H1 (cell line): ENCODE data around the gene PC. TPM values are rescaled to one million over a fixed set of nuclear protein-coding genes. Genes with fewer than 3 reads are reported as not detected.

Source experiments
- CTCF ChIA-PET: fragments of 300-600 bp; sonication (Branson Sonifier 250); formaldehyde crosslinking; loops from one replicate; lab custom pipeline; 2021; ENCODE audit not compliant: partially characterized antibody; lab: Charles Lee
- POLR2A ChIA-PET: fragments of 300-600 bp; sonication (Branson Sonifier 250); formaldehyde crosslinking; loops from one replicate; lab custom pipeline; 2021; ENCODE audit warnings: inconsistent platforms; ENCODE audit not compliant: partially characterized antibody; lab: Charles Lee
- DNase-seq, 2 experiments: peaks; one replicate each; pipeline versions ENCODE4 v3.0.0 to v3.0.0-alpha.2; 2010 to 2022; ENCODE audit warnings: low spot score in 2 of 2, low read depth in 1 of 2, mixed read lengths in 1 of 2
- FAIRE-seq: peaks from 2 replicates; lab custom pipeline; 2011; peaks lifted over from hg19 to GRCh38; lab: Jason Lieb, UNC
- H2AFZ ChIP-seq: 2 replicates; pipeline ENCODE4 v1.8.1; 2012; ENCODE audit warnings: low read length, inconsistent platforms
- H2AK5ac ChIP-seq: 2 replicates; pipeline ENCODE4 v1.6.1; 2013; ENCODE audit warnings: low read depth, low read length
- H2BK120ac ChIP-seq: replicated peaks from 2 replicates; pipeline ENCODE3; 2013; ENCODE audit warnings: low read depth, low read length, inconsistent platforms
- H2BK12ac ChIP-seq: 2 replicates; pipeline ENCODE4 v1.6.1; 2013; ENCODE audit warnings: low read depth, low read length
- H2BK15ac ChIP-seq: 2 replicates; pipeline ENCODE4 v1.6.1; 2013; ENCODE audit warnings: low read length
- H2BK20ac ChIP-seq: 2 replicates; pipeline ENCODE4 v1.6.1; 2013; ENCODE audit warnings: low read length
- H2BK5ac ChIP-seq: 2 replicates; pipeline ENCODE4 v1.6.1; 2013; ENCODE audit warnings: low read depth, low read length
- H3K14ac ChIP-seq: 2 replicates; pipeline ENCODE4 v1.6.1; 2013; ENCODE audit warnings: inconsistent platforms; ENCODE audit not compliant: insufficient read length
- H3K18ac ChIP-seq: 2 replicates; pipeline ENCODE4 v1.6.1; 2013; ENCODE audit warnings: low read length; ENCODE audit errors: extremely low read depth
- H3K23ac ChIP-seq: 2 replicates; pipeline ENCODE4 v1.6.1; 2013; ENCODE audit warnings: inconsistent platforms; ENCODE audit not compliant: insufficient read length
- H3K23me2 ChIP-seq: 2 replicates; pipeline ENCODE4 v1.6.1; 2013; ENCODE audit warnings: low read depth, low read length
- H3K27ac ChIP-seq: 2 replicates; pipeline ENCODE4 v1.6.1; 2011; ENCODE audit warnings: low read depth, low read length, inconsistent platforms
- H3K27me3 ChIP-seq, 4 experiments: replicated peaks in 1 of 4; 1 replicate in 1 of 4; 2 replicates in 3 of 4; pipeline versions ENCODE4 v1.6.1 to v1.8.1; 2011 to 2013; ENCODE audit warnings: low read length in 3 of 4, mild to moderate bottlenecking in 3 of 4, inconsistent platforms in 2 of 4, mixed read lengths in 2 of 4, moderate library complexity in 1 of 4; ENCODE audit not compliant: control insufficient read depth in 3 of 4, insufficient read depth in 3 of 4; ENCODE audit errors: extremely low read depth in 1 of 4
- H3K36me3 ChIP-seq, 4 experiments: 2 replicates each; pipeline versions ENCODE4 v1.6.1 to v1.8.1; 2011 to 2013; ENCODE audit warnings: mild to moderate bottlenecking in 4 of 4, low read length in 3 of 4, moderate library complexity in 2 of 4, control low read depth in 1 of 4, inconsistent platforms in 1 of 4; ENCODE audit not compliant: insufficient read depth in 4 of 4, control insufficient read depth in 2 of 4
- H3K4ac ChIP-seq: replicated peaks from 2 replicates; pipeline ENCODE3; 2013; ENCODE audit warnings: low read length, low read depth, mixed read lengths, inconsistent platforms; ENCODE audit not compliant: insufficient read length
- H3K4me1 ChIP-seq, 4 experiments: replicated peaks in 1 of 4; 1 replicate in 1 of 4; 2 replicates in 3 of 4; pipeline versions ENCODE4 v1.6.1 to v1.8.1; 2011 to 2013; ENCODE audit warnings: low read length in 3 of 4, inconsistent platforms in 2 of 4, mixed read lengths in 1 of 4; ENCODE audit not compliant: insufficient read depth in 4 of 4, control insufficient read depth in 3 of 4
- H3K4me2 ChIP-seq, 2 experiments: 2 replicates each; pipeline versions ENCODE4 v1.6.1 to v1.8.1; 2011 to 2013; ENCODE audit warnings: low read depth in 2 of 2, low read length in 2 of 2, control low read depth in 1 of 2, inconsistent platforms in 1 of 2, mild to moderate bottlenecking in 1 of 2; ENCODE audit not compliant: insufficient read depth in 1 of 2
- H3K4me3 ChIP-seq, 4 experiments: fragments of 200-600, 300-600 bp in 1 of 4; sonication (generic), shearing (Covaris generic), sonication (Bioruptor Twin) in 1 of 4; 2 replicates each; pipeline versions ENCODE4 v1.5.1 to v1.8.1; 2011 to 2016; ENCODE audit warnings: low read length in 4 of 4, low read depth in 3 of 4, control low read depth in 2 of 4, inconsistent platforms in 2 of 4, mild to moderate bottlenecking in 2 of 4, mixed read lengths in 1 of 4, moderate library complexity in 1 of 4; ENCODE audit not compliant: insufficient read depth in 2 of 4; ENCODE audit errors: extremely low read depth in 1 of 4
- H3K56ac ChIP-seq: replicated peaks from 2 replicates; pipeline ENCODE3; 2013; ENCODE audit warnings: low read depth, mild to moderate bottlenecking, mixed read lengths, low read length, inconsistent platforms; ENCODE audit not compliant: insufficient read length
- H3K79me1 ChIP-seq: 2 replicates; pipeline ENCODE4 v1.6.1; 2013; ENCODE audit warnings: low read depth, low read length, control low read depth
- H3K79me2 ChIP-seq, 2 experiments: 2 replicates each; pipeline versions ENCODE4 v1.6.1 to v1.8.1; 2012 to 2013; ENCODE audit warnings: low read length in 2 of 2, mild to moderate bottlenecking in 2 of 2, inconsistent platforms in 1 of 2; ENCODE audit not compliant: insufficient read depth in 2 of 2, control insufficient read depth in 1 of 2
- H3K9ac ChIP-seq, 4 experiments: replicated peaks in 1 of 4; 1 replicate in 1 of 4; 2 replicates in 3 of 4; pipeline versions ENCODE4 v1.6.1 to v1.8.1; 2011 to 2013; ENCODE audit warnings: low read depth in 3 of 4, low read length in 3 of 4, control low read depth in 2 of 4, mild to moderate bottlenecking in 2 of 4, moderate library complexity in 2 of 4, inconsistent platforms in 1 of 4; ENCODE audit errors: extremely low read depth in 1 of 4
- H3K9me3 ChIP-seq, 2 experiments: 2 replicates each; pipeline versions ENCODE4 v1.6.1 to v1.8.1; 2012 to 2013; ENCODE audit warnings: mild to moderate bottlenecking in 2 of 2, moderate library complexity in 2 of 2, control low read depth in 1 of 2, inconsistent platforms in 1 of 2, low read depth in 1 of 2, low read length in 1 of 2, mixed read lengths in 1 of 2; ENCODE audit not compliant: insufficient read depth in 2 of 2
- H4K20me1 ChIP-seq, 2 experiments: replicated peaks in 1 of 2; 2 replicates each; pipeline versions ENCODE3 to v1.8.1; 2011 to 2013; ENCODE audit warnings: inconsistent platforms in 2 of 2, low read length in 2 of 2, mild to moderate bottlenecking in 1 of 2; ENCODE audit not compliant: insufficient read depth in 2 of 2, control insufficient read depth in 1 of 2
- H4K5ac ChIP-seq: 2 replicates; pipeline ENCODE4 v1.6.1; 2013; ENCODE audit warnings: low read length, low read depth, mixed read lengths, inconsistent platforms; ENCODE audit not compliant: insufficient read length
- H4K8ac ChIP-seq: 2 replicates; pipeline ENCODE4 v1.8.0; 2013; ENCODE audit warnings: mild to moderate bottlenecking, moderate library complexity, low read length, inconsistent platforms; ENCODE audit not compliant: insufficient read depth; ENCODE audit errors: extremely low read depth
- H4K91ac ChIP-seq: replicated peaks from 2 replicates; pipeline ENCODE3; 2013; ENCODE audit warnings: low read length, mixed read lengths, inconsistent platforms; ENCODE audit not compliant: insufficient read length
- GABPA ChIP-seq: IDR thresholded peaks from 2 replicates; pipeline ENCODE4 v1.6.1; 2011; ENCODE audit warnings: mild to moderate bottlenecking, low read length, moderate library complexity, borderline replicate concordance; ENCODE audit not compliant: insufficient read depth
- SIRT6 ChIP-seq: IDR thresholded peaks from one replicate; pipeline ENCODE4 v1.7.1; 2012; ENCODE audit warnings: low read length, inconsistent platforms
- WGBS, 2 experiments: shearing (Covaris generic) in 1 of 2; methylation state at CpG; one replicate each; pipeline versions ENCODE4 v1.1.6 to v1.1.7; 2013 to 2015; ENCODE audit warnings: low lambda C conversion rate in 2 of 2, mixed read lengths in 2 of 2, inconsistent platforms in 1 of 2, low coverage in 1 of 2, missing lambda C conversion rate in 1 of 2; ENCODE audit not compliant: insufficient replicate concordance in 2 of 2, insufficient coverage in 1 of 2, insufficient read length in 1 of 2; ENCODE audit errors: extremely low coverage in 1 of 2, missing lambda C conversion rate in 1 of 2; 5-methylcytosine and 5-hydroxymethylcytosine counted together
- polyA plus RNA-seq, 7 experiments: library from polyadenylated mRNA; depleted of rRNA in 3 of 7; stranded (reverse) in 5 of 7; unstranded in 2 of 7; fragments of >200 nt in 5 of 7; fragments of 200-250 nt in 2 of 7; gene quantifications; 1 replicate in 5 of 7; 2 replicates in 1 of 7; 4 replicates in 1 of 7; pipeline versions ENCODE4 v1.2.1 to v1.2.3, GENCODE V29; 2011 to 2013; ENCODE audit warnings: missing spikeins in 2 of 7, mixed read lengths in 2 of 7
- total RNA-seq: library from RNA; stranded (reverse); fragmentation: NEBNext Ultra II Directional; extraction: Animal tissue kit (Norgen Biotek cat#: 25700); gene quantifications from 2 replicates; pipeline ENCODE4 v1.2.1, GENCODE V29; 2021

Gene PC
- total and polyA plus RNA-seq, 2 of the 8 experiments (the other 6 are each of a cell fraction or from before 2014, with no cell fraction given), result 11.5 to 27.5 TPM

GRCh38 chr11:66851239-66851596 is 107.0 kb downstream of the PC start:
- Histone ChIP-seq H3K4ac (no peak overlapping the region), H2BK12ac (no peak overlapping the region), H3K56ac (no peak overlapping the region), H3K14ac (no peak overlapping the region), H3K4me2 (no peak overlapping the region), H3K9ac (no peak overlapping the region), H3K4me1 (peaks cover 5 to 12% (median 5%) of the 10 kb centered on the region in 4 experiments), H4K91ac (no peak overlapping the region), H3K79me1 (no peaks in the 10 kb centered on the region), H3K9me3 (no peaks in the 10 kb centered on the region), H2AFZ (no peak overlapping the region), H3K18ac (no peak overlapping the region), H3K23ac (no peak overlapping the region), H3K79me2 (no peaks in the 10 kb centered on the region), H2AK5ac (no peak overlapping the region), H2BK120ac (no peak overlapping the region), H4K8ac (no peak overlapping the region), H2BK20ac (no peak overlapping the region), H4K20me1 (no peaks in the 10 kb centered on the region), H3K36me3 (peaks cover 0 to 14% (median 6%) of the 10 kb centered on the region in 4 experiments; a peak in 6 of 8 replicates), H3K23me2 (peaks cover 6% of the 10 kb centered on the region), H4K5ac (no peak overlapping the region), H3K4me3 (no peak overlapping the region), H3K27me3 (no peaks in the 10 kb centered on the region), H2BK5ac (no peak overlapping the region), H3K27ac (no peak overlapping the region), H2BK15ac (no peak overlapping the region)
- no peak for DNase-seq
- TF ChIP-seq SIRT6 (no peak), GABPA (no peak)
- 100% methylated on average over 4 of the region's 4 CpGs; no CpG with 5 or more reads in 1 of the 2 experiments for WGBS, 2 experiments
- ChIA-PET POLR2A (interaction anchor here (1.2 to 5.4 kb wide), 4 partner anchors 7 to 172 kb away, joined by 3 to 53 read pairs (median 6); partner anchors contain the start of genes RCE1 and SYT12), CTCF (interaction anchor here (1.3 to 6.3 kb wide), 15 partner anchors 8 to 202 kb away, joined by 3 to 72 read pairs (median 6); partner anchors contain the start of genes C11orf86 and RCE1)
- no peak for FAIRE-seq
